HepG2 (cell line): Measurements from ENCODE around the gene YIF1A. TPM values are rescaled to one million over a fixed set of nuclear protein-coding genes. Genes with fewer than 3 reads are reported as not detected.

Experiments
- CENPT ChIP-seq: sonication (generic); formaldehyde crosslinking; IDR thresholded peaks from 2 replicates; pipeline ENCODE4 v1.8.0; 2022; ENCODE audit warnings: low read depth, mild to moderate bottlenecking, moderate library complexity, missing genetic modification reagents
- FUBP1 ChIP-seq: sonication (generic); formaldehyde crosslinking; IDR thresholded peaks from 2 replicates; pipeline ENCODE4 v1.5.1; 2020; ENCODE audit warnings: missing genetic modification reagents, mild to moderate bottlenecking, borderline replicate concordance
- HOMEZ ChIP-seq: IDR thresholded peaks from 2 replicates; pipeline ENCODE4 v1.6.1; 2016; ENCODE audit warnings: low read depth
- MTF1 ChIP-seq: sonication (generic); formaldehyde crosslinking; IDR thresholded peaks from 2 replicates; pipeline ENCODE4 v1.5.0; 2020; ENCODE audit warnings: missing genetic modification reagents
- NR2C2 ChIP-seq: sonication (generic); formaldehyde crosslinking; IDR thresholded peaks from 2 replicates; pipeline ENCODE4 v1.4.0; 2020; ENCODE audit warnings: missing genetic modification reagents, mild to moderate bottlenecking, moderate library complexity, borderline replicate concordance
- PRDM15 ChIP-seq: sonication (generic); formaldehyde crosslinking; IDR thresholded peaks from 2 replicates; pipeline ENCODE4 v1.4.0; 2020; ENCODE audit warnings: missing genetic modification reagents
- YEATS4 ChIP-seq: sonication (generic); formaldehyde crosslinking; IDR thresholded peaks from 2 replicates; pipeline ENCODE4 v1.4.0; 2020; ENCODE audit warnings: missing genetic modification reagents, borderline replicate concordance
- ZNF772 ChIP-seq: sonication (generic); formaldehyde crosslinking; IDR thresholded peaks from 2 replicates; pipeline ENCODE4 v1.5.0; 2020; ENCODE audit warnings: mild to moderate bottlenecking, missing genetic modification reagents
- ZNF839 ChIP-seq: sonication (generic); formaldehyde crosslinking; IDR thresholded peaks from 2 replicates; pipeline ENCODE4 v1.4.0; 2020; ENCODE audit warnings: missing genetic modification reagents, mild to moderate bottlenecking, borderline replicate concordance
- ZSCAN21 ChIP-seq: sonication (generic); formaldehyde crosslinking; IDR thresholded peaks from 2 replicates; pipeline ENCODE4 v1.8.0; 2022; ENCODE audit warnings: mild to moderate bottlenecking, missing genetic modification reagents, moderate library complexity, borderline replicate concordance
- polyA plus RNA-seq, 8 experiments: library from polyadenylated mRNA; depleted of rRNA in 3 of 8; stranded (reverse) in 7 of 8; unstranded in 1 of 8; fragments of >200 nt; fragmentation: Illumina TruSeq in 4 of 8; extraction: Trizol in 4 of 8; gene quantifications; 2 replicates each; pipeline versions ENCODE4 v1.2.1 to v1.2.3, GENCODE V29; 2011 to 2016; ENCODE audit warnings: low read depth in 4 of 8, missing spikeins in 1 of 8, mixed read lengths in 1 of 8; ENCODE audit not compliant: insufficient read depth in 1 of 8
- total RNA-seq, 5 experiments: library from RNA; depleted of rRNA; stranded (reverse); fragments of >200 nt; fragmentation: Illumina TruSeq; extraction: Trizol; gene quantifications; 2 replicates each; pipeline ENCODE4 v1.2.3, GENCODE V29; 2016; ENCODE audit warnings: low read depth in 1 of 5
- TF ChIP-seq, protein P1 (sequence below): sonication (generic); formaldehyde crosslinking; IDR thresholded peaks from 2 replicates; pipeline ENCODE4 v1.5.1; 2020; ENCODE audit warnings: mild to moderate bottlenecking, missing genetic modification reagents, moderate library complexity

The YIF1A gene
- total and polyA plus RNA-seq, 2 of the 13 experiments (the other 11 are each of a cell fraction or from before 2014, with no cell fraction given) = 133 to 145 TPM

DNA sequence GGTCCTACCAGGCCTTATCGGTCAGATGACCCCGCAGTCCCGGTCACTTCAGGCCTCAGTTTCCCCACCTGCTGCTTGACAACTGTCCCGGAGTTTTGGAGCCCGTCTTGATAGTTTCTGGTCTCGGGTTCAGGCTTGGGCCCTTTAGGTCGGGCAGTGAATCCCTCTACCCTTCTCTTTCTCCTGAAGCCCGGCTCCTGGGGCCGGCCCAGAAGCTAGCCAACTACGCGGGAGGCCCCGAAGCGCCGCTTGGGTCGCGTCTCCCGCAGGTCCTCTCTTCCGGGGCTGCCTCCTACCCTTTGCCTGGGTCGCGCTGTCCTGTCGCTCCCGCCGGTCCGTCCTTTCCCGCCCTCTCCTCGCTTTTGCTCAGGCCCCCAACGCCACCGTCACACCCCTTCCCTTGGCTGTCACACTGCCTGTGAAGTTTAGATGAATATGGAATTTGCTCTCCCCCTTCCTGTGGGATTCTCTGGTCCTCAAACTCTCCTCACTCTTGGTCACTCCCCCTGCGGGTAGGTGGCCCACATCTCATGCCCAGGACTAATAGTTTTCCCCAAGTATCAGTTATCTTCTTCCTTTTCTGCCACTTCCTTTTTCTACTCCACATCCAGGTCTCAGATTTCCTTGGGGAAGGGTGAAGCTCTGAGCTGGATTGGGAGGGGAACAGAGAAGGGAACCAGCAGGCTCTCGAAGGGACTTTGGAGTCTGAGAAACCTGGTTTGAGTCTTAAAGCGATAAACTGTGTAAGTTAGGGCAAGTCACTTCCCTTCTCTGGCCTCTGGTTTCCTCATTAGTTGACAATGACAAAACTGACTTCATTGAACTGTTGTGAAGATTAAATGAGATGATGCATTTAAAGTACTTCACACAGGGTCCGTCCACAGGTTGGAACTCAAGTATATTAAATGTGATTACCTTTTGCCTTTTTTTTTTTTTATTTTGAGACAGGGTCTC is 19.7 kb downstream of the YIF1A start (continued):
- TF ChIP-seq, protein P1, sequence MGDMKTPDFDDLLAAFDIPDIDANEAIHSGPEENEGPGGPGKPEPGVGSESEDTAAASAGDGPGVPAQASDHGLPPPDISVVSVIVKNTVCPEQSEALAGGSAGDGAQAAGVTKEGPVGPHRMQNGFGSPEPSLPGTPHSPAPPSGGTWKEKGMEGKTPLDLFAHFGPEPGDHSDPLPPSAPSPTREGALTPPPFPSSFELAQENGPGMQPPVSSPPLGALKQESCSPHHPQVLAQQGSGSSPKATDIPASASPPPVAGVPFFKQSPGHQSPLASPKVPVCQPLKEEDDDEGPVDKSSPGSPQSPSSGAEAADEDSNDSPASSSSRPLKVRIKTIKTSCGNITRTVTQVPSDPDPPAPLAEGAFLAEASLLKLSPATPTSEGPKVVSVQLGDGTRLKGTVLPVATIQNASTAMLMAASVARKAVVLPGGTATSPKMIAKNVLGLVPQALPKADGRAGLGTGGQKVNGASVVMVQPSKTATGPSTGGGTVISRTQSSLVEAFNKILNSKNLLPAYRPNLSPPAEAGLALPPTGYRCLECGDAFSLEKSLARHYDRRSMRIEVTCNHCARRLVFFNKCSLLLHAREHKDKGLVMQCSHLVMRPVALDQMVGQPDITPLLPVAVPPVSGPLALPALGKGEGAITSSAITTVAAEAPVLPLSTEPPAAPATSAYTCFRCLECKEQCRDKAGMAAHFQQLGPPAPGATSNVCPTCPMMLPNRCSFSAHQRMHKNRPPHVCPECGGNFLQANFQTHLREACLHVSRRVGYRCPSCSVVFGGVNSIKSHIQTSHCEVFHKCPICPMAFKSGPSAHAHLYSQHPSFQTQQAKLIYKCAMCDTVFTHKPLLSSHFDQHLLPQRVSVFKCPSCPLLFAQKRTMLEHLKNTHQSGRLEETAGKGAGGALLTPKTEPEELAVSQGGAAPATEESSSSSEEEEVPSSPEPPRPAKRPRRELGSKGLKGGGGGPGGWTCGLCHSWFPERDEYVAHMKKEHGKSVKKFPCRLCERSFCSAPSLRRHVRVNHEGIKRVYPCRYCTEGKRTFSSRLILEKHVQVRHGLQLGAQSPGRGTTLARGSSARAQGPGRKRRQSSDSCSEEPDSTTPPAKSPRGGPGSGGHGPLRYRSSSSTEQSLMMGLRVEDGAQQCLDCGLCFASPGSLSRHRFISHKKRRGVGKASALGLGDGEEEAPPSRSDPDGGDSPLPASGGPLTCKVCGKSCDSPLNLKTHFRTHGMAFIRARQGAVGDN (CRISPR knock-in tag) = peak; percentile 36; the same call in 1 of the 2 replicates
- 0 out of 2 replicates have a peak, but pooled peaks have one; percentile 18 for TF ChIP-seq MTF1 (CRISPR knock-in tag)
- no peak for TF ChIP-seq NR2C2 (CRISPR knock-in tag)
- TF ChIP-seq ZNF772 (CRISPR knock-in tag) = 0 out of 2 replicates have a peak, but pooled peaks have one; percentile 5
- TF ChIP-seq ZSCAN21 (CRISPR knock-in tag) = no peak
- TF ChIP-seq PRDM15 = peak; percentile 36; the same call in 1 of the 2 replicates
- TF ChIP-seq FUBP1 (CRISPR knock-in tag) = no peak
- TF ChIP-seq CENPT (CRISPR knock-in tag) = no peak
- TF ChIP-seq YEATS4 (CRISPR knock-in tag) = no peak
- no peak for TF ChIP-seq HOMEZ
- no peak for TF ChIP-seq ZNF839
